Lower lobe of right lung (tissue), 2 donors: Measurements from ENCODE around the gene TMEM164. TPM values are rescaled to one million over a fixed set of nuclear protein-coding genes. Genes with fewer than 3 reads are reported as not detected.

ENCODE experiments used
- ATAC-seq, 2 donors: fragments of 200-7000 bp; cut with Tn5 transposase; one replicate each; pipeline ENCODE4 v1.9.1; 2020 to 2022; ENCODE audit warnings: mild to moderate bottlenecking in 2 of 2, moderate library complexity in 2 of 2
- DNase-seq: peaks from one replicate; pipeline ENCODE4 v3.0.0-alpha.2; 2020
- H3K27ac ChIP-seq: fragments of 200-600 bp; one replicate; pipeline ENCODE4 v1.8.0; 2022
- H3K27me3 ChIP-seq: fragments of 200-600 bp; one replicate; pipeline ENCODE4 v1.8.0; 2022; ENCODE audit warnings: low read depth
- H3K36me3 ChIP-seq: fragments of 200-600 bp; one replicate; pipeline ENCODE4 v1.8.0; 2022; ENCODE audit warnings: mild to moderate bottlenecking
- H3K4me1 ChIP-seq: fragments of 200-600 bp; one replicate; pipeline ENCODE4 v1.8.0; 2022
- H3K4me3 ChIP-seq: fragments of 200-600 bp; one replicate; pipeline ENCODE4 v1.8.0; 2022; ENCODE audit warnings: mild to moderate bottlenecking
- H3K9me3 ChIP-seq: fragments of 200-600 bp; one replicate; pipeline ENCODE4 v1.8.0; 2022
- intact Hi-C: fragments of 100-400 bp; cut with DNase I; formaldehyde crosslinking; loops from one replicate; pipeline ENCODE4 v1.11.0; 2022
- total RNA-seq: library from RNA; stranded (reverse); fragmentation: NEBNext Ultra II Directional; extraction: Animal tissue kit (Norgen Biotek cat#: 25700); gene quantifications from one replicate; pipeline ENCODE4 v1.2.1, GENCODE V29; 2021
- TF ChIP-seq, protein P1 (sequence below): fragments of 200-600 bp; IDR thresholded peaks from one replicate; pipeline ENCODE4 v1.8.0; 2022; ENCODE audit warnings: antibody characterized with exemption, mild to moderate bottlenecking
- donor health status: DM: no; HTN: yes; CAD: no; lungs with severe emphysema.

The TMEM164 gene
- total RNA-seq, 1 donor from 2014 or later = 66.4 TPM

DNA sequence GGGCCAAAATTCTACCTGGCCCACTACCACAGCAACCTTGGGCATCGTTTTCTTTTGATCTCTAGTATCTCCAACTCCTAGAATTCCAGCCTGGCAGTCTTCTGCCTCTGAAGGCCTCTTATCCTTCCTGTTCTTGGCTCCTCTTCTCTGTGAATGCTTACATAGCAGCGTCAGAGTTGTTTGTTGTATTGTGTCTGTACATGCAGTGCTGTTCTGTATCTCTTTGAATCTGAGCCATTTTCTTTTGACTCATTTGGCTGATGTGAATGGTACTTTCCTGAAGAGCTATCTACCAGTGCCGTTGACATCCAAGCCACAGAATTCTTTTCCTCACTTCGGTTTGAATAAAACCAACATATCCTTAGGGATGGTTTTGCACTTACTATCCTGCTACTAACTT, 79.2 kb downstream of the TMEM164 start:
- H3K27me3 ChIP-seq = no peaks in the 10 kb centered on the region
- TF ChIP-seq, protein P1, sequence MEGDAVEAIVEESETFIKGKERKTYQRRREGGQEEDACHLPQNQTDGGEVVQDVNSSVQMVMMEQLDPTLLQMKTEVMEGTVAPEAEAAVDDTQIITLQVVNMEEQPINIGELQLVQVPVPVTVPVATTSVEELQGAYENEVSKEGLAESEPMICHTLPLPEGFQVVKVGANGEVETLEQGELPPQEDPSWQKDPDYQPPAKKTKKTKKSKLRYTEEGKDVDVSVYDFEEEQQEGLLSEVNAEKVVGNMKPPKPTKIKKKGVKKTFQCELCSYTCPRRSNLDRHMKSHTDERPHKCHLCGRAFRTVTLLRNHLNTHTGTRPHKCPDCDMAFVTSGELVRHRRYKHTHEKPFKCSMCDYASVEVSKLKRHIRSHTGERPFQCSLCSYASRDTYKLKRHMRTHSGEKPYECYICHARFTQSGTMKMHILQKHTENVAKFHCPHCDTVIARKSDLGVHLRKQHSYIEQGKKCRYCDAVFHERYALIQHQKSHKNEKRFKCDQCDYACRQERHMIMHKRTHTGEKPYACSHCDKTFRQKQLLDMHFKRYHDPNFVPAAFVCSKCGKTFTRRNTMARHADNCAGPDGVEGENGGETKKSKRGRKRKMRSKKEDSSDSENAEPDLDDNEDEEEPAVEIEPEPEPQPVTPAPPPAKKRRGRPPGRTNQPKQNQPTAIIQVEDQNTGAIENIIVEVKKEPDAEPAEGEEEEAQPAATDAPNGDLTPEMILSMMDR = no peak
- ATAC-seq (peak; percentile 64 to 84), DNase-seq (no peak)
- intact Hi-C loops = no loop called here
- no peak overlapping the region for H3K27ac ChIP-seq
- H3K4me3 ChIP-seq = no peak overlapping the region
- H3K9me3 ChIP-seq = no peaks in the 10 kb centered on the region
- H3K36me3 ChIP-seq = no peaks in the 10 kb centered on the region
- H3K4me1 ChIP-seq = peaks cover 25% of the 10 kb centered on the region

DNA sequence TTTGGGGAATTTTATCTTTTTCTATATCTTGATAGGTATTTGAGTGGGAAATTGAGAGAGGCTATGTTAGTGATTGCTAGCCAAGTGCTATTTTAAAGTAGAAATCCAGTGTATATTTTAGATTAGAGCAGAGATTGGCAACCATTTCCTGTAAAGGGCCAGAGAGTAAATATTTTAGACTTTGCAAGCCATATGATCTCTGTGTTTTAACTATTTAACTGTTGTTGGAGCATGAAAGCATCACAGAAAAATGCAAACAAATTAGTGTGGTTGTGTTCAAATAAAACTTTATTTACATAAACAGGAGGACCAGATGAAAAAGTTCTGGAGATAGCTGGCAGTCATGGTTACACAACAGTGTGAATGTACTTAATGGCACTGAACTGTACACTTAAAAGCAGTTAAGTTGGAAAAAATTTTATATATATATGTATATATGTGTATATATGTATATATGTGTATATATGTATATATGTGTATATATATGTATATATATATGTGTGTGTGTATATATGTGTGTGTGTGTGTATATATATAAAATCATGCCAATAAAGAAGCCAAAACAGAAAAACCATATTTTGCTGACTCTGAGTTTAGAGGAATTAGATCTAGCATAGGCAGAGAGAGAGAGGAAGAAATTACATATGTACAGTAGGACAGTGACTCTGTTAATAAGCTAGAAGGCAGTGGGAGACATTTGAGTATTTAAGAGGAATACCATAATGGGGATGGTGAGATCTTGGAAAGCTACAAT, 83.4 kb downstream of the TMEM164 start:
- Histone ChIP-seq H3K36me3 (no peaks in the 10 kb centered on the region), H3K9me3 (no peaks in the 10 kb centered on the region), H3K27me3 (no peaks in the 10 kb centered on the region), H3K4me1 (peaks cover 28% of the 10 kb centered on the region), H3K4me3 (no peak overlapping the region), H3K27ac (peak overlapping the region; percentile 58)
- intact Hi-C loops = no loop called here
- ATAC-seq (no peak), DNase-seq (no peak)
- TF ChIP-seq, protein P1 = no peak

DNA sequence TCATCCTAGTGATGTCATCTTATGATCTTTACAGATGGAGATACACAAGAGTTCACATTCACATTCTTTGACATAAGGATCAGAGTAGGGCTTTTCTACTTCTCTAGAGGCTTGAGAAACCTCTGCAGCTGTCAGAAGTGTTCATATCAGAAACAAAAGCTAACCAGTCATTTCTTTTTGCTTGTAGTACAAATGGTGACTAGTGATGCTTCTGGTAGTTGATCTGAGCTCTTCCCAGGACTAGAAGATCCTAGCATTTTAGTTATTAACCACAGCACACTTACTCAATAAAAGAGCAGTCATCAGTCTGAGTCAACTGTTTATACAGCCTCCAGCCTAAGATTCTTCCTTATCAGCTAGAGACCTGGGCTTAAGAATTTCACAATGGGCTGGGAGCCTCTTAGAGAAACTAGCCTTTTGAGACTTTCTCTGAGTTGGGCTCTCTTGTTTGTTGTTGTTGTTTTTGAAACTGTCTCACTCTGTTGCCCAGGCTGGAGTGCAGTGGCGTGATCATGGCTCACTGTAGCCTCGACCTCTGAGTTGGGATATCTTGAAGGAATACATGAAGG, 84.1 kb downstream of the TMEM164 start:
- Histone ChIP-seq H3K4me3 (no peak overlapping the region), H3K27ac (peak overlapping the region; percentile 58), H3K9me3 (no peaks in the 10 kb centered on the region), H3K4me1 (peaks cover 22% of the 10 kb centered on the region), H3K36me3 (no peaks in the 10 kb centered on the region), H3K27me3 (no peaks in the 10 kb centered on the region)
- ATAC-seq (peak; percentile 75 to 86), DNase-seq (no peak)
- intact Hi-C loops = no loop called here
- TF ChIP-seq, protein P1 = no peak

DNA sequence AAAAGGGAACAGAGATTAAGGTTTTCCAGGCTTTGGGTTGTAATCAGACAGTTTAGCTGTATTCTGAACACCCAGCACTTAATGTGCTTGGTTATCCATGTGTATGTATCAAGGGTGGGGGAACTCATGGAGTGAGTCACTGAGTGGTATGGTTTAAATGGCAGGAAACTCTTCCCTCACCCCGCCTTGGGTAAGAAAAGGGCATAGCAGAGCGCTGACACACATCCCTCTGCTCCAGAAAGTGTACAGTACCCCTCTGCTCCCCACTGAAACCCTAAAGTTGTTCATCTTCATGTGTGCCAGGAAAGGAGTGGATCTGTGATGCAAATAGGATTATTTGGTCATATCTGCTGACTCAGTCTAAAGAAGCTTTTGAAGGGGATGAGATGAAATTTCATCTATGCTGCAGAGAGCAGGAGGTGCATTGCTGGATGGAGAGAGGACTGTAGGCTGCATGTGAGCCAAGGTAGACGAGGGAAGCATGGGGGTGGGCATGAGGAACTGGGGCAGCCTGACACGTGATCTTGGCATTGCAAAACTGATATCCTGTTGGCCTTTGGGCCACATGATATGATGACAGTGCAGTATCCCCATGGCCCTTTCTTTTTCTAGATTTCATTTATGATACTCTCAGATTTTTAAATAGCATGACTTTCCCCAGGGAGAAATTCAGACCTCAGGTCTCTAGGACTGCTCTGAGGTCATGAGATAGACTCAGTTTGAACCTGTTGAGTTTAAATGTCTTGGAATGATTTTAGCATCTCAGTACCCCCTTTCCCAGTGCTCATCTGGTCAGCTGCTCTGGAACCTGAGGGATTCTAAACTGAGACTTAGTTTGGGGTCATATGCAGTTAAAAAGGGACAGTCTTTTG, 84.8 kb downstream of the TMEM164 start:
- Histone ChIP-seq H3K27me3 (no peaks in the 10 kb centered on the region), H3K4me3 (no peak overlapping the region), H3K36me3 (no peaks in the 10 kb centered on the region), H3K27ac (peak overlapping the region; percentile 58), H3K9me3 (no peaks in the 10 kb centered on the region), H3K4me1 (peaks cover 21% of the 10 kb centered on the region)
- DNase-seq = no peak
- TF ChIP-seq, protein P1 = no peak
- intact Hi-C loops = no loop called here
- ATAC-seq = peak; percentile 59 to 70

DNA sequence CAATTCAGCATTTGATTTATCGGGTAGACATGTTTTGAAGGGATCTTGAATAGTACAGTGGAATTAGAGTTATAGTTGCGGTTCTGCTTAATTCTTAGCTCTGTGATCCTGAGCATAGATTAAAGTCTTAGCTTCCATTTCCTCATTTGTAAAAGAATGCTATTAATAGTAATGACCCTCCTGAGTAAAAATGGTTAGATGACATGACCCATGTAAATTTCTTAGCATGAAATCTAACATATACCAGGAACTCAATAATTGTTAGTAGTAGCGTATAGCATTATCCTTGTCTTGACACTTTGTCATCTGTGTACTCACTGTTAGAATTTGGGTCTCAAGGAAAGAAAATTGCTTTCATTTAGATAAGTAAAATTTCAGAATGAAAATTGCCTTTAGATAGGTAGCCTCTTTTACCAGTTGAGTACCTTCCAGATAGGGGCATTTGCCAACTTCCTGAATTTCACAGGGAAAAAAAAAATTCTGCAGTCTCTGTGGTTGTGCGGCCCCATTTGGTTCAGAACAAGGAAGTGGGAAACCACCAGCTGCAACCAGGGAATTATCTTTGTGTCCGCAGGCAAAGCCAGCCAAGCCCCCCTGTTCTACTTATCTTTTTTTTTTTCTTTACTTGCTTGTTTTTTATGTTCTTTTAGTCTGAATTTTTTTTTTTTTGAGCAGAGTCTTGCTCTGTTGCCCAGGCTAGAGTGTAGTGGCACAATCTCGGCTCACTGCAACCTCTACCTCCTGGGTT, 86.9 kb downstream of the TMEM164 start:
- ATAC-seq (no peak), DNase-seq (no peak)
- TF ChIP-seq, protein P1 = no peak
- no peak overlapping the region for H3K27ac ChIP-seq
- no peaks in the 10 kb centered on the region for H3K9me3 ChIP-seq
- H3K4me1 ChIP-seq = peaks cover 21% of the 10 kb centered on the region
- intact Hi-C loops = no loop called here
- no peaks in the 10 kb centered on the region for H3K36me3 ChIP-seq
- no peak overlapping the region for H3K4me3 ChIP-seq
- no peaks in the 10 kb centered on the region for H3K27me3 ChIP-seq
